Kidney epithelial cell (primary cell): Measurements from ENCODE around the gene CLEC5A. TPM values are rescaled to one million over a fixed set of nuclear protein-coding genes. Genes with fewer than 3 reads are reported as not detected.
"Not testable (repeated sequence)": the region's sequence is repeated elsewhere in the genome, so short reads cannot be mapped to it uniquely, and the experiment has no call there.

ENCODE experiments used
- DNase-seq: peaks from one replicate; pipeline ENCODE4 v3.0.0-alpha.2; 2010; ENCODE audit warnings: low read depth
- H3K27me3 ChIP-seq: 2 replicates; pipeline ENCODE4 v1.6.0; 2011; ENCODE audit warnings: low read length; ENCODE audit not compliant: control insufficient read depth, insufficient read depth
- H3K36me3 ChIP-seq: 2 replicates; pipeline ENCODE4 v1.5.1; 2011; ENCODE audit warnings: low read length; ENCODE audit not compliant: control insufficient read depth, insufficient read depth
- H3K4me3 ChIP-seq: 2 replicates; pipeline ENCODE4 v1.5.1; 2011; ENCODE audit warnings: low read depth, mild to moderate bottlenecking, control low read depth, low read length
- total RNA-seq: library from RNA; depleted of rRNA; stranded (reverse); fragments of >200 nt; gene quantifications from 2 replicates; pipeline ENCODE4 v1.2.3, GENCODE V29; 2015
- TF ChIP-seq, protein P1 (sequence below): IDR thresholded peaks from 2 replicates; pipeline ENCODE4 v1.5.1; 2011; ENCODE audit warnings: mild to moderate bottlenecking, moderate library complexity, low read length, control low read depth, inconsistent platforms; ENCODE audit not compliant: insufficient read depth, poor library complexity, severe bottlenecking

The CLEC5A gene
- not detected in 2 replicates for total RNA-seq

DNA sequence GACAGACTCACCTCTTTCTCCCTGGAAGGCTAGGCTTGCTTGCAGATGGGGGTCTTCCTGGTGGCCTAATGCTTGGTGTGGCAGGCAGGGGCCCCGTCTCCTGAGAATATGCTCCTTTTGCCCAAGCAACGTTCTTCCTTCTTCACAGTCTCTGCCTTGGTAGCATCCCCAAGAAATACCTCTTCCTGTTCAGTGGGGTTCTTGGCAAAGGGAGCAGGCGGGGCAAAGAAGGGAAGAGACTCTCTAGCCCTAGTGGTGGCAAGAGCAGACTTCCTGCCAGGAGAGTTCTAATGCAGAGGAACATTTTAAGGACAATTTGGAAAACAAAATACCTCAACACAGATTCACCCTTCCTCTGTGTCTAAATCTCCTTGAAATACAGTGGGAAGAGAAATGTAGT, at the start of gene CLEC5A:
TSS of gene CLEC5A (minus strand) at position 179 of the 400 bp plus-strand sequence. CDS start 682 bp downstream, outside the sequence.
- TF ChIP-seq, protein P1, sequence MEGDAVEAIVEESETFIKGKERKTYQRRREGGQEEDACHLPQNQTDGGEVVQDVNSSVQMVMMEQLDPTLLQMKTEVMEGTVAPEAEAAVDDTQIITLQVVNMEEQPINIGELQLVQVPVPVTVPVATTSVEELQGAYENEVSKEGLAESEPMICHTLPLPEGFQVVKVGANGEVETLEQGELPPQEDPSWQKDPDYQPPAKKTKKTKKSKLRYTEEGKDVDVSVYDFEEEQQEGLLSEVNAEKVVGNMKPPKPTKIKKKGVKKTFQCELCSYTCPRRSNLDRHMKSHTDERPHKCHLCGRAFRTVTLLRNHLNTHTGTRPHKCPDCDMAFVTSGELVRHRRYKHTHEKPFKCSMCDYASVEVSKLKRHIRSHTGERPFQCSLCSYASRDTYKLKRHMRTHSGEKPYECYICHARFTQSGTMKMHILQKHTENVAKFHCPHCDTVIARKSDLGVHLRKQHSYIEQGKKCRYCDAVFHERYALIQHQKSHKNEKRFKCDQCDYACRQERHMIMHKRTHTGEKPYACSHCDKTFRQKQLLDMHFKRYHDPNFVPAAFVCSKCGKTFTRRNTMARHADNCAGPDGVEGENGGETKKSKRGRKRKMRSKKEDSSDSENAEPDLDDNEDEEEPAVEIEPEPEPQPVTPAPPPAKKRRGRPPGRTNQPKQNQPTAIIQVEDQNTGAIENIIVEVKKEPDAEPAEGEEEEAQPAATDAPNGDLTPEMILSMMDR: no peak
- no peak within 1 kb of the TSS for H3K4me3 ChIP-seq
- H3K27me3 ChIP-seq: no peaks in the 10 kb centered on the region
- no peaks in the 10 kb centered on the region for H3K36me3 ChIP-seq
- DNase-seq: no peak

DNA sequence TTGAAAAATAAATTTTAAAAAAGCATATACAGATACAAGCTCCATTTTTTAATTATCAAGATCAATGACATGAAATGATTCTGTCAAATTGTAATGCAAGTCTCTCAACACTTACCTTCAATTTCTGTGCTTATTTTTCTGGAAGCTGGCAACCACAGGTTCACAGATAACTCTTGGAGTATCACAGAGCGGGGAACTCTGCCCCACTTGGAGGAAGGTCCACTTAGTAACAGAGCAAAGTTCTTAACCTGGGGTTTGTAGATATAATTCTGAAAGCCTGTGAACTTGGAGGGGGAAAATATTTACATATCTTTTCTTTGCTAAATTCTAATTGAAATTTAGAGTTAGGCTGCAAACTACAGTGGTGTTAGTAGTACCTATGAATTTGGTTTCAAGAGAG, 46.6 kb upstream of the CLEC5A start:
- no peaks in the 10 kb centered on the region for H3K36me3 ChIP-seq
- no peak overlapping the region for H3K4me3 ChIP-seq
- no peak for DNase-seq
- TF ChIP-seq, protein P1: no peak
- H3K27me3 ChIP-seq: no peaks in the 10 kb centered on the region

DNA sequence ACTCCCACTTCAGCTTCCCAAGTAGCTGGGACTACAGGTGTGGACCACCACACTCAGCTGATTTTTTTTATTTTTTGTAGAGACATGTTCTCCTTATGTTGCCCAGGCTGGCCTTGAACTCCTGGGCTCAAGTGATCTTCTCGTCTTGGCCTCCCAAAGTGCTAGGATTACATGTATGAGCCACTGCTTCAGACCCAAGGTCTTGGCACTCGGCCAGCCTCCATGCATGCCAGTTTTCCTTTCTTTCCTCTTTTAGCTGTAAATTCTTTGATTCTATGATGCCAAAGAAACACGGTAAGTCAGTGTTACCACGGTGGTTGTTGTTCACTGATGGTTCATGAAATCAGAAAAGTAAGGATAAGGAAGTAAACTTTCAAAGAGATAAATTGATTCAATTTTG, 45.9 kb upstream of the CLEC5A start:
- TF ChIP-seq, protein P1: no peak
- Histone ChIP-seq H3K27me3 (no peaks in the 10 kb centered on the region), H3K4me3 (no peak overlapping the region), H3K36me3 (no peaks in the 10 kb centered on the region)
- no peak for DNase-seq

DNA sequence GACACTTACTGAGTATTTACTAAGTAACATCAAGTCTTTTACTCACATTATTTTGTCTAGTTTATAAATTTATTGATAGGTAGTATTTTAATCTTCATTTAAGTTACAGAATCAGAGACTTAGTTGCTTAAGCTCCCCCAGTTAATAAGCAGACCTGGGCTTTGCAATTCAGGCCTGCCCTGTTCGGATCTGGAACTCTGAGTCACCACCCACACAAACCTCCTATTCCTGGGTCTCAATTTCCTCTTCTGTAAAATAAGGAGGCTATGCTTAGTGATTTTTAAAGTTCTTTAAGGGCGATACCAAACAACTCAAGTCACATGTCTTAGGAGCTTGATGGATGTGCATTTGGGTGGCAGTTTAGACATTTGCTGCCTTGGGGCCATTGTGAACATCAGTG, 45.4 kb upstream of the CLEC5A start:
- no peak for DNase-seq
- Histone ChIP-seq H3K4me3 (no peak overlapping the region), H3K27me3 (no peaks in the 10 kb centered on the region), H3K36me3 (no peaks in the 10 kb centered on the region)
- TF ChIP-seq, protein P1: no peak

DNA sequence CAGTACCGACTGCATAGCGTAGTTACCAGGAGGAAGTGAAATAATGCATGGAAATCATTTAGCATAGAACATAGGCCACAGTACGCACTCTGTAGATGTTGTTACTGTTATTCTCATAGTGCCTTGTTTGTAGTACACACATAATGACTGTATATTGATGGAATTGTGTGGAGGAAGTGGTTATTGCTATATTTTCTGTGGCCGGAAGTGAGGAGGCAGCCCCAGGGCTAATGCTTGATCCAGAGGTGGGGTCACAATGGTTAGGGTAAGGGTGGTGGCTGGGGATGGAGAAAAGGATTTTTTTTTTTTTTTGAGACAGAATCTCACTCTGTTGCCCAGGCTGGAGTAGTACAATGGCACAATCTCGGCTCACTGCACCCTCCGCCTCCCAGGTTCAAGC, 44.4 kb upstream of the CLEC5A start:
- TF ChIP-seq, protein P1: no peak
- H3K36me3 ChIP-seq: no peaks in the 10 kb centered on the region
- H3K27me3 ChIP-seq: no peaks in the 10 kb centered on the region

DNA sequence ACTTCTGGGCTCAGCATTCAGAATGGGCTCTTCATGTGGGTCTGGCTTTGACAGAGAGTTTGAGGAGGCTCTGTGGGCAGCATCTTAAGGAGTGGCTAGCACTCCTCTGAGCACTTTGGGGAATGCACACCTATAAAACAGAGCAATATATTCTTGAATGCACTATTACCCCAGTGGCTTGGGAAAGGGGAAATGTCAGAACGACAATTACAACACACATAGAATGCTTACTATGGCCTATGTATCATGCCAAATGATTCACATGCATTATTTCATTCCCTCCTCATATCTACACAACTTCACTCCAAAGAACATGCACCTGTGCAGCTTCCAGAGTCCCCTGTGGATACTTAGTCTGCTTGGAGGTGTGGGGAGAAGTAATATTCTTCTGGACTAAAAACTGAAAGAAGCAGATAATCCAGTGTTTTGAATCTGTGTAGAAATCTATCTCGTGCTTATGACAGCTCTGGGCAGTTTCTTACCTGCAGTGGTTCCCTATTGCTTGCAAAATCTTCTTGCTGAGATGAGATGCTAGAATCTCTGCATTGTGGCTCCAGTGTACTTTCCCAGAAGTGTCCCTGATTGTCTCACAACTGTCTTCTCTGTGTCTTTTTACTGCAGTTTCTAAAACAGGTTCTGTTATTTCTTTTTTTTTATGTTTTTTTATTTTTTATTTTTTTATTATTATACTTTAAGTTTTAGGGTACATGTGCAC, 43.4 kb upstream of the CLEC5A start:
- H3K36me3 ChIP-seq: no peaks in the 10 kb centered on the region
- H3K4me3 ChIP-seq: no peak overlapping the region
- no peak for DNase-seq
- TF ChIP-seq, protein P1: no peak
- no peaks in the 10 kb centered on the region for H3K27me3 ChIP-seq

More for the DNA sequence above, 44.4 kb upstream of the CLEC5A start:
- H3K4me3 ChIP-seq: no peak overlapping the region
- no peak for DNase-seq

DNA sequence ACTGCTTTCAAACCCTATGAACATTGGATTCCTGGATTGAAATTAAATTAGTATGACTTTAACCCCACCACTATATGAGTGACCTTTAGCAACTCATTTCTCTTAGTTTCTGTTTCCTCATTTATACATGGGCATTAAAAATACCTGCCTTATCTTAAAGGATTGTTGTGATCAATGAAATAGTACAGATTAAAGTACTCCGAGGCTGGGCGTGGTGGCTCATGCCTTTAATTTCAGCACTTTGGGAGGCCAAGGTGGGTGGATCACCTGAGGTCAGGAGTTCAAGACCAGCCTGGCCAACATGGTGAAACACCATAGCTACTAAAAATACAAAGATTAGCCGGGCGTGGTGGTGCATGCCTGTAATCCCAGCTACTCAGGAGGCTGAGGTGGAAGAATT, 41.0 kb upstream of the CLEC5A start:
- not testable (repeated sequence) for H3K27me3 ChIP-seq, DNase-seq, H3K36me3 ChIP-seq, H3K4me3 ChIP-seq
